Activated T-helper 1 cell treated with anti-CD3 and anti-CD28 coated beads, Interleukin-2, amount 50 U/mL, for 16 hours (primary cell): ENCODE results near the gene UFC1.

Experiments used
- DNase-seq, 2 donors: peaks; one replicate each; pipeline ENCODE4 v3.0.0-alpha.2; 2020; ENCODE audit warnings: low read depth in 1 of 2, low spot score in 1 of 2

UFC1 gene

GRCh38 chr1:161192476-161193465, 39.0 kb downstream of the UFC1 start:
- DNase-seq = peak; percentile 27 to 47

DNA sequence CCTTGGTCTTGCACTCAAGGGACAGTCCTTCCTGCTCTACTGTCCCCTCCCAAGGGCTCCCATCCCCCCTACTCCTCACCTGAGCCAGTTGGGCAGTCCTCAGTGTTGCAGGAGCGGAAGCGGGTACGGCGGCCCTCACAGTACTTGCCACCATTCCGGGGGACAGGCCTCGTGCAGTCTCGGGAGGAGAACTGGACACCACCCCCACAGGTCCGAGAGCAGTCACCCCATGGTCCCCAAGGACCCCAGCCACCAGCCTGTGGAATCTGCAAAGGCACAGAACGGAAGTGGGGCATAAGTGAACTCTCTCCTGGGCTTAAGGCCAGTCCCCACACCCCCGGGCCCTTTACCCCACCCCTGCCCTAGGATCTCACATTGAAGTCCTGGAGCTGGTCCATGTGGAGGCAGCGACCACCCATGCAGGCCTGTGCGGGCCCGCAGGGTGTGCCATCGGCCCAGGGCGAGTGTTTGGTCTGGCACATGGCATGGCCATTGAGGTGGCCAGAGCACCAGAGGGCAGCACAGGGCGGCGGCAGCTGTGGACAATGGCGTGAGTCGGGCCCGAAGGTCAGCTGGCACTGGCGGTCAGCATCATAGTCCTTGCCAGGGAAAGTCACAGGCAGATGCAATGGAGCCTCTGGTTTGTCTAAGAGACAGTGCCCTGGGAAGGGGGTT, 39.9 kb downstream of the UFC1 start:
- no peak for DNase-seq

DNA sequence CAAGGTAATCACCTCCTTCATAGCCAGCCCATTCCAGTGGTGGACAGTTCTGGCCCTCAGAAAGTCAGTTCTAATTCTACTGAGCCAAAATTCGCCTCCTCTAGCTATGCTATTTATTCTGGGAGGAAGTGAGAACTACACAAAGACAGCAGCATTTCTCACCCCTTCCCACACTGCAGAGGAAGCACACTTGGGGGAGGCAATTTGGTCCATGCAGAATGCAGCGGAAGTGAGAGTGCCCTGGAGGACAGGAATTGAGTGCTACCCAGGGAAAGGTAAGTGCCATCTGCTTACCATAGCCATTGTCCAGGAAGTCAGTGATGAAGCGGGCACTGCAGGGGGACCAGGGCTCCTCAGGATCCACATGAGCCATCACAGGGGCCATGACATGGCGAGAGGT, 41.4 kb downstream of the UFC1 start:
- DNase-seq = no peak

GRCh38 chr1:161196111-161196510, 42.3 kb downstream of the UFC1 start:
- DNase-seq = no peak

DNA sequence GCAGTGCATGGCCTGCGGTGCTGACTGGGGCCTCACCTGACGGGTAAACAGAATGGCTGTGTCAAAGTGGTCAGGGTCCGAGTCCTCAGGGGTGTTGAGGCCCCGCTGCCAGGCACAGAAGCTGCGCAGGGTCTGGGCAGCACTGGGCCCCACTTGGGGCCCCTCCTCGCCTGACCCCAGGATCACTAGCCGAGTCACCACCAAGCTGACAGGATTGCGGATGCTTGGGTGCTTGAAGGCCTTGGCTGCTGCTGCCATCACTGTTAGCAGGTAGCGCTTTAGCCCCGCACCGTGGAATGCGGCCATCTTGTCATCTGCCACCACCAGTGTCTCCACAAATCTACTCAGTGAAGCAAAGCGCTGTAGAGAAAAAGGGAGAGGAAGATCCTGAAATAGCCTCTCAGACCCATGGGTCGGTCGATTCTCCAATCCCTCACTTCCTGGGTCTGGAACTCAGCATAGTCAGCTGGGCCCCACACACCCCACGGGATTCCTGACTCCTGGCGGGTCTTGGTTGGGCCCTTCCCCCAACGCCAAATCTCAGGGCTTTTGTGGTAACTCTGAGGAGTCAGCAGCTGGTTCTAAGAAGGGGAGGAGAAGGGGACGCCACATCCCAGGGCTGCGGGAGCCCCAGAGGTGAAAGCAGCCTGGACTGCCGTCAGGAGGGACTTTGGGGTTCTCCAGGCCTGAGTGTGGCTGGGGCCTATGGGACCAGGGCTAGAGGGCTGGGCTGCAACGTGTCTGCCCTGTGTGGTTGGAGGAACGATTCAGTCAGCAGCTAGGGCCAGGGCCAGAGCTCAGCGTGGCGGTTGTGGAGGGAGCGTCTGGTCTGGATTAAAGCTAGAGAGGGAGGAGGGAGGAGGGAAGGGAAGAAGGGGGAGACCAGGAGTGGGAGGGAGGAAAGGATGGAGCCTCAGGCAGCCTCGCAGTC, 43.0 kb downstream of the UFC1 start:
- DNase-seq = no peak

DNA sequence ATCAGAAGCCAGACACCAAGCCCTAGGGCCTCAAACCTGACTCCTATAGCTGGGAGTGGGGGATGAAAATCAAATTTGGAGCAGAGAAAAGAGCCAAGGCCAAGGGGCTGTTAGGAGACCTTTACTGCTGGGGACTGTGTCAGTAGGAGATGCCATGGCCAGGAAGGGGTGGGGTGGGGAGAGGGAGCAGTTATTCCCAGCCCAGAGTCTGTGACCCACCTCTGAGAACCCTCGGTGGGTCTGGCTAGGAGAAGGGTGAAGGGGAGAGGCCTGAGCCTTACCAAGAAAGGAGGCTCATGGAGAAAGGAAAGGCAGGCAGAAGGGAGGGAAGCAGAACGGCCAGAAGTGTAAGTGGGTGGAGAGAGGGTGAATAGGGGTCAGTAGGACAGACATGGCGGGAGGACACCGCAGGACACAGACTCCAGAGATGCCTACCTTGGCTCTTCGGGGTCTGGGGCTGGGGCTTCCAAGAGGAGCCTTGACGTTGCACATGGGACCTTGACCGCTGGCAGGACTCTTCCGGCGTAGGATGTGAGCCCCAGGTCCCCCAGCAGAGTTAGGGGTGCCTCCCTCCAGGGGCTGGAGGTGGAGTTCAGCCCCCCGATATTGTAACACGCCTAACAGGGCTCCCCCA, 43.9 kb downstream of the UFC1 start:
- DNase-seq = no peak

- no peak for DNase-seq
Observed at GRCh38 chr1:161198194-161198896, 44.6 kb downstream of the UFC1 start.

GRCh38 chr1:161198897-161199431, 45.2 kb downstream of the UFC1 start, which contains the start of gene ADAMTS4:
Gene ADAMTS4, minus strand, starts transcription at chr1:161199054. Its CDS starts 427 bp downstream, at chr1:161198627.
- DNase-seq = no peak

DNA sequence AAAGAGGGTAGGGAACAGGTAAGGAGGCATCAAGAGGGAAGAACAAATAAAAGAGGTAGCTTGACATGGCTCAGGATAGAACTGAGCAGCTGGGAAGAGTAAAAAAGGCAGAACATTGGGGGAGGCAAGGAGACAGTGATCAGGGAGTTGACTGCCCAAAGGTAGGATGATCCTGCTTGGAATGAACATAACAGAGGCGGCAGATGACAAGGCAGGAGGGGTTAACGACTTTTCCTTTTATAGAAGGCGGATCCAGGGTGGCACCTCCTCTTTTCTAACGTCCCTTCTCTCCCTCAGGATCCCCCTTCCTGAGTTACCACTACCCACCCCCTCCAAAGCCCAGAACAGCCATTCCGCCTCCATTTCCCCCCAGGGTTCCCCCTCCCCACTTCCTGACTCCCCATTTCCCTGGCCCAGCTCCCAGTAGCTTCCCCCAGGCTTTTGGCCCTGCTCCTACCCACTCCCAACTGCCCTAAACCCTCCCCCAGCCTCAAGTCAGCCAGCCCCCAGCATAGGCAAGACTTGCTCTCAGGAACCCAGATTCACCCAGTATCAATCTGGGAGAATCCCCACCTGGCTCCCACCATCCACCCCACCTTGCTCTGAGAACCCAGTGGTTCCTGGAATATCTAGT, 45.8 kb downstream of the UFC1 start:
- DNase-seq = no peak

- DNase-seq = no peak
Observed at GRCh38 chr1:161200421-161200991, 46.7 kb downstream of the UFC1 start.

GRCh38 chr1:161200992-161201835, 47.4 kb downstream of the UFC1 start:
- DNase-seq = no peak

- peak; percentile 85 to 89 for DNase-seq
Observed at GRCh38 chr1:161201836-161202712, 48.3 kb downstream of the UFC1 start, which contains the start of gene NDUFS2. Gene NDUFS2, plus strand, starts transcription at chr1:161202367. Its CDS starts 19 bp downstream, at chr1:161202386.

DNA sequence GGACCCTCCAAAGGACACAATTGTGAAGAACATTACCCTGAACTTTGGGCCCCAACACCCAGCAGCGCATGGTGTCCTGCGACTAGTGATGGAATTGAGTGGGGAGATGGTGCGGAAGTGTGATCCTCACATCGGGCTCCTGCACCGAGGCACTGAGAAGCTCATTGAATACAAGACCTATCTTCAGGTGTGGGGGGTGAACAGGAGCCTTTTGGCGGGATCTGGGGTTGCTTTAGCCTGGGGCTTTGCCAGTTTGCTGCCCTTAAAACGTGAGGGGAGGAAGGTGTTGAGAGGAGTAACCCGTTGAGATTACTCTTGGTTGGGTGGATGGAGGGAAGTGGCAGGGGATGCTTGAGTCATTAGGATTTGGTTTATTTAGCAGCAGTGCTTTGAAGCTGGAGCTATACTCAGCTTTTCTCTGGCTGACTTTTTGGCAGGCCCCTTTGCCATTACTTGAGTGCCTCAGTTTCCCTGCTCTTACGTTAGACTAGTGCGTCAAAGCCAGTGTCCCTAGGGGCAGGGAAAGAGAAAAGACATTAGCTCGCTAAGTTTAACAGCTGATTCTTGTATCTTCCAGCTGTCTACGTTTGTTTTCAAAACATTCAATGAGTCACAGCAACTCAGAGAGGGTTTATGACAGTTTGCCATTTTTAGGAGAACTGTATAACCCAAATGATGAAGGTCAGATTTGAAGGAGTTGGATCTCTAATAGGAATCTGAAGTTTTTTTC, 52.8 kb downstream of the UFC1 start:
- no peak for DNase-seq

DNA sequence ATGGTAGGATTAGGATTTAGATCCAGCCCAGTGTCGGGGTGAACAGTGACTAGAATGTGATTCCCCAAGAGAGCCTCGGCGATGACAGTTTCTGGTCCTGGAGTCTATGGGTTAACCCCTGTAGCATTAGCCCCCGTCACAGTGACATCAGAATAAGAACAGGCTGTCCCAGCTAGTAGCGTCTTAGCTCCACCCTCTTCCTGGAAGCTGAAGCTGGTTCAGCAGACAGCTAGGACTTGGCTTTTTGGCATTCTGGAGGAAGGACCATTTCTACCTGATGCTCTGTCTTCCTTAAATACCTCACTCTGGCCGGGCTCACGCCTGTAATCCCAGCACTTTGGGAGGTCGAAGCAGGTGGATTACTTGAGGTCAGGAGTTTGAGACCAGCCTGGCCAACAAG, 53.4 kb downstream of the UFC1 start:
- DNase-seq = no peak
